HUDEP-2 (cell line): ENCODE measurements around the gene HS6ST2.

Source experiments
- DNase-seq, 76 experiments: peaks; one replicate each; lab custom pipeline; 2025; ENCODE audit not compliant: unreplicated experiment in 76 of 76; lab: John Stamatoyannopoulos, UW

The HS6ST2 gene

GRCh38 chrX:132748268-132748667, 210.2 kb downstream of the HS6ST2 start:
- no peak for DNase-seq

GRCh38 chrX:132745593-132745992, 212.8 kb downstream of the HS6ST2 start:
- no peak for DNase-seq

GRCh38 chrX:132744470-132744869, 214.0 kb downstream of the HS6ST2 start:
- DNase-seq: no peak

- DNase-seq: no peak
Measured at GRCh38 chrX:132743086-132743485, 215.3 kb downstream of the HS6ST2 start.

- DNase-seq: no peak
Measured at GRCh38 chrX:132742246-132742645, 216.2 kb downstream of the HS6ST2 start.

- no peak for DNase-seq
Measured at GRCh38 chrX:132741689-132742088, 216.7 kb downstream of the HS6ST2 start.

- DNase-seq: no peak
Measured at GRCh38 chrX:132740316-132741123, 217.9 kb downstream of the HS6ST2 start.

GRCh38 chrX:132738951-132739350, 219.5 kb downstream of the HS6ST2 start:
- DNase-seq: no peak

GRCh38 chrX:132737743-132738142, 220.7 kb downstream of the HS6ST2 start:
- peak in 16 of 76 experiments; percentile 0 to 13 (median 1) for DNase-seq

- no peak for DNase-seq
Measured at GRCh38 chrX:132732236-132732635, 226.2 kb downstream of the HS6ST2 start.

GRCh38 chrX:132730726-132731125, 227.7 kb downstream of the HS6ST2 start:
- no peak for DNase-seq

GRCh38 chrX:132730266-132730665, 228.2 kb downstream of the HS6ST2 start:
- DNase-seq: no peak

- no peak for DNase-seq
Measured at GRCh38 chrX:132728296-132728695, 230.1 kb downstream of the HS6ST2 start.

- no peak for DNase-seq
Measured at GRCh38 chrX:132718431-132718958, 239.9 kb downstream of the HS6ST2 start.

GRCh38 chrX:132716006-132716405, 242.4 kb downstream of the HS6ST2 start:
- no peak for DNase-seq

GRCh38 chrX:132714913-132715312, 243.5 kb downstream of the HS6ST2 start:
- DNase-seq: no peak

- DNase-seq: no peak
Measured at GRCh38 chrX:132712350-132712749, 246.1 kb downstream of the HS6ST2 start.

- DNase-seq: no peak
Measured at GRCh38 chrX:132710656-132711155, 247.7 kb downstream of the HS6ST2 start.

GRCh38 chrX:132708529-132708928, 249.9 kb downstream of the HS6ST2 start:
- no peak for DNase-seq

- no peak for DNase-seq
Measured at GRCh38 chrX:132704769-132705168, 253.7 kb downstream of the HS6ST2 start.

- DNase-seq: no peak
Measured at GRCh38 chrX:132694382-132694781, 264.0 kb downstream of the HS6ST2 start.

GRCh38 chrX:132692526-132692925, 265.9 kb downstream of the HS6ST2 start:
- DNase-seq: no peak
